ENCODE data around the gene AMT. TPM values are rescaled to one million over a fixed set of nuclear protein-coding genes. Genes with fewer than 3 reads are reported as not detected.

The AMT gene
- total RNA-seq = 20.1 TPM
- long read RNA-seq, full-length matches to known transcripts = 87 of 90 reads
- long read RNA-seq, partial matches to known transcripts = 2 of 90 reads
- long read RNA-seq, other reads (novel, unspliced or antisense) = 1 of 90 reads

GRCh38 chr3:49422379-49423248 is at the start of gene AMT:
TSS of gene AMT (minus strand) at chr3:49422473. CDS start at chr3:49422450, 23 bp downstream.
- intact Hi-C loops (cut with DNase I) = no loop called here
- DNase-seq (ENCODE audit: low spot score) = no peak

- intact Hi-C loops (cut with DNase I) = loop anchor here (2.0 to 5.0 kb wide), 3 partner anchors 14 to 66 kb away; partner anchors contain the start of gene TCTA
- DNase-seq (ENCODE audit: low spot score) = no peak
Measured at GRCh38 chr3:49470714-49471420, 48.6 kb upstream of the AMT start.

- peak; percentile 99 for DNase-seq (ENCODE audit: low spot score)
- intact Hi-C loops (cut with DNase I) = loop anchor here (2.0 to 5.0 kb wide), 3 partner anchors 15 to 67 kb away; partner anchors contain the start of gene TCTA
Measured at GRCh38 chr3:49469936-49470713, 47.9 kb upstream of the AMT start, which contains the start of gene DAG1. TSS of gene DAG1 (plus strand) at chr3:49470267. CDS start at chr3:49510535, 40,268 bp downstream.

GRCh38 chr3:49469037-49469935 is 47.0 kb upstream of the AMT start:
- peak; percentile 89 for DNase-seq (ENCODE audit: low spot score)
- intact Hi-C loops (cut with DNase I) = no loop called here

DNA sequence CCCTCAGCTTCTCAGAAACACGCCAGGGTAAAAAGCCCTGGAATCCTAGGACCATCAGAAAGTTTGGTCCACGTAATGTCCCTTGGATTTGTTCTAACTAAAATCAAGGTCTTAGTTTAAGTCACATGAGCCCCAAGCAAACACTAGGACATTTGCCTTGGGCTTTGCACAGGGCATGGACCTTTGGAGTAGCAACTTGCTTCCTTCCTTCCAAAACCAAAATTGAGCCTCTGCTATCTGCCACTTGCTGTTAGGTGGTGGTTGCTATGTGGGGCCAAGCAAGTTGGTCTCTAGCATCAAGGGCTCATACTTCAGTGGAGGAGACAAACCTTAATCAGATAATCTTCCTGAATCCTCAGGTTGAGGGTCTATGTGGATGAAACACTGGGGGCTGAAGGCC is 43.8 kb upstream of the AMT start:
- intact Hi-C loops (cut with DNase I) = no loop called here
- no peak for DNase-seq (ENCODE audit: low spot score)

- DNase-seq (ENCODE audit: low spot score) = no peak
- intact Hi-C loops (cut with DNase I) = no loop called here
Measured at GRCh38 chr3:49465270-49466034, 43.2 kb upstream of the AMT start.

DNA sequence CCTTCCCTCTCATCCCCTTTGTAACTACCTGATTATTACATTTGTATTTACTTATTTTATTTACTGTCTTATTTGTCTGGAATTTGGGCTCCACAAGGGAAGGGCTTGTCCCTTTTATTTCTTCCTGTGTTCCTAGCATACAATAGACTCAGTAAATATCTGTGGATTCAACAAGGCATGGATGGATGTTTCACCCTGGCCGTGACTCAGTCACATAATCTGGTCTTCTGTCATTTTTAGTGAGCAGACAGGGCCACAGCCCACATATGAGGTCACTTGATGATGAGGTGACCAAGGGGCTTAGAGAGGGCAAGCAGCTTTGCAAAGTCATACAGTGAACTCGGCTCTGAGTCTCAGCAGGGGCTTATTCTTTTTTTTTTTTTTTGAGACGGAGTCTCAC is 39.9 kb upstream of the AMT start:
- intact Hi-C loops (cut with DNase I) = no loop called here
- no peak for DNase-seq (ENCODE audit: low spot score)

GRCh38 chr3:49461443-49462171 is 39.3 kb upstream of the AMT start:
- intact Hi-C loops (cut with DNase I) = no loop called here
- no peak for DNase-seq (ENCODE audit: low spot score)

DNA sequence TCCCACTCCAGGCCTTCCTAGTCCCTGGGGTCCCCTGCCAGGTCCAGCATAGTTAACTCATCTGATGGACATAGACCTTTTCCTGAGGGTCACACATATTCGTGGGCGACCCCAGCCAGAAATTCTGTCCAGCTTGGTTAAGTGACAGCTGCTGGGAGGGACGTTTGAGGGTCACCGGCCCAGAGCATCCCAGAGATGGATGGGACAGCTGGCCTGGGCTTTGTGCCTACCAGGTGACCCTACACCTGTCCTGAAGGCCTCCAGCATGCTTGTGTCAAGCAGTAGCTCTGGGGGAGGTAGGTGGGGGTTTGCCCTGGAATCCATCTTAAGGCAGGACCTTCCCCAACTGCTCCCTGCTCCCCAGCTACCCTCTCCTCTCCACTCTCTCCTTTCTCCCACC is 38.7 kb upstream of the AMT start:
- intact Hi-C loops (cut with DNase I) = no loop called here
- no peak for DNase-seq (ENCODE audit: low spot score)

DNA sequence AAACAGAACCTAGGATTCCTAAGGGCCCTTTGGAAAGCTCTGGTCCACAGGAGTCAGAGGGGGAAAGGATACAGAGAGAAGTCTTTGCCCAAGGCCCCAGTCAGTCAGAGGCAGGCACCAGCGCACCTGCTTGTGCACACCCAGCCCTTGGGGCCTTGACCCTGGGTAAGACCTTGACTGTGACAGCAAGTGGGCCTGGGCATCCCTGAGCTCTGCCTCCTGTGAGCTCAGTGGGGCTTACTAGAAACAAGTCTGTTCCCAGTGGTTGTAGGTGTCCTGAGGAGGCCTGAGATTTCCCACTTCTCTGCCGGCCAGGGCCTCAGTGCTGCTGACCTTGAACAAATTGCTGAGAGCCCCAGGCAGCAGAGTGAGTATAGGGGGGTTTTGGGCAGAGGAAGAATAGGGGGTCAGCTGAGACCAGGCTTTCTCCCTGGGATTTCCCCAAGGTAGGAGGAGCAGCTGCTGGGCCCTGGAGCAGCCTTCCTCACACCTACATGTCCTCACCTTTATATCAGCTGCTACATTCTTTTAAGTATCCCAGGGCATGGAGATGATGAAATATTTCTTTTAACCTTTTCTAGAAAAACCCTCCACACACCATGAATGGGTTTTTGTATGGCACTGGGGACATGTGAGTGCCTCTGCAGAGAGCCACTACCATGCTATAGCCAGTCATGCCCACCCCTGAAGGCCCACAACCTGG is 38.1 kb upstream of the AMT start:
- intact Hi-C loops (cut with DNase I) = no loop called here
- DNase-seq (ENCODE audit: low spot score) = no peak

DNA sequence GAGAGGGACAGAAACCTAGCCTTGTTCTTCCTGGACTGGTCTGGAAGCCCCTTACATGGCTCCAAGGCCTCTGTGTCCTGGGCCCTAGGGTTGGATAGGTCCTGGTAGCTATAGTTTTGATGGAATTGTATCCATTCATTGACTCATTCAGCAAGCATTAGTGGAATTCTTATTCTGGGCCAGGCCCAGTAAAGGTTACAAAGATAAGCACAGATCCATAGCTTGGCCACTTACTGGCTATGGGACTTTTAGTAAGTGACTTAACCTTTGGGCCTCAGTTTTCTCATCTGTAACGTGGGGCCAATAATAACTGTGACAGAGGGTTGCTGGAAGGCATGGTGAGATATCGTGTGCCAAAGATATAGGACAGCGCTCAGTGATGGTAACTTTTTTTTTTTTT is 34.2 kb upstream of the AMT start:
- intact Hi-C loops (cut with DNase I) = no loop called here
- no peak for DNase-seq (ENCODE audit: low spot score)

- no peak for DNase-seq (ENCODE audit: low spot score)
- intact Hi-C loops (cut with DNase I) = no loop called here
Measured at GRCh38 chr3:49454898-49455681, 32.8 kb upstream of the AMT start.

DNA sequence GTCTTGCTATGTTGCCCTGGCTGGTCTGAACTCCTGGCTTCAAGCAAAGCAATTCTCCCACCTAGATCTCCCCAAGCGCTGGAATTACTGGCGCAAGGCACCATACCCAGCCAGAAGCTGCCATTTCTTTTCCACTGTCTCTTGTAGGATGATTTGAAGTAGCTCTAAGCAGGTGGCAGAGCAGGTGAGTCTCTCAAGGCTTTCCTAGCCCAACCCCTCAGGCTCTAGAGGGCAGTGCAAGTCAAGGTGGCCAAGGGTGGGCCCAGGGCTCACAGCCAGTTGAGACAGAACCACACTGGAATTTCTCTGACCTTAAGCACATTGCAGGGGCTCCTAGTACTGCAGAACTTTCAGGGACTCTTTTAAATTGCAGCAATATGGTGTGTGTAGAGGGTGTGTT is 32.2 kb upstream of the AMT start:
- intact Hi-C loops (cut with DNase I) = no loop called here
- no peak for DNase-seq (ENCODE audit: low spot score)

DNA sequence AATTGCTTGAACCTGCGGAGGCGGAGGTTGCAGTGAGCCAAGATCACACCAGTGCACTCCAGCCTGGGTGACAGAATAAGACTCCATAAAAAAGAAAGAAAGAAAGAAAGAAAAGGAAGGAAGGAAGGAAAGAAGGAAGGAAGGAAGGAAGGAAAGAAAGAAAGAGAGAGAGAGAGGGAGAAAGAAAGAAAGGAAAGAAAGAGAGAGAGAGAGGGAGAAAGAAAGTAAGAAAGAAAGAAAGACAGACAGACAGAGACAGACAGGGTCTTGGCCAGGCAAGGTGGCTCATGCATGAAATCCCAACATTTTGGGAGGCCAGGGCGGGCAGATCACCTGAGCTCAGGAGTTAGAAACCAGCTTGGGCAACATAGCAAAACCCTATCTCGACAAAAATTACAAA is 31.3 kb upstream of the AMT start:
- intact Hi-C loops (cut with DNase I) = no loop called here
- DNase-seq (ENCODE audit: low spot score) = no peak

- no peak for DNase-seq (ENCODE audit: low spot score)
- intact Hi-C loops (cut with DNase I) = loop anchor here (5.0 to 10.0 kb wide), 3 partner anchors 88 to 461 kb away; partner anchors contain the start of gene GPX1
Measured at GRCh38 chr3:49445391-49445790, 23.1 kb upstream of the AMT start.

DNA sequence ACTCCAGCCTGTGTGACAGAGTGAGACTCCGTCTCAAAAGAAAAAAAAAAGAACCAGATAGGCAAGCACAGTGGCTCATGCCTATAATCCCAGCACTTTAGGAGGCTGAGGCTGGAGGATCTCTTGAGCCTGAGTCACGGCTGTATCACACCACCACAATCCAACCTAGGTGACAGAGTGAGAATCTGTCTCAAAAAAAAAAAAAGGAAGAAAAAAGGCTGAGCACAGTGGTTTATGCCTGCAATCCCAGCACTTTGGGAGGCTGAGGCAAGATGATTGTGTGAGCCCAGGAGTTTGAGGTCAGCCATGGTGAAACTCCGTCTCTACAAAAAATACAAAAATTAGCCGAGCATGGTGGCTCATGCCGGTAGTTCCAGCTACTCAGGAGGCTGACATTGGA is 12.5 kb upstream of the AMT start:
- no peak for DNase-seq (ENCODE audit: low spot score)
- intact Hi-C loops (cut with DNase I) = no loop called here

Measured in cardiac septum (tissue), 1 donor.